Measurements from ENCODE around the gene SPRN. TPM values are rescaled to one million over a fixed set of nuclear protein-coding genes. Genes with fewer than 3 reads are reported as not detected.

Gene SPRN
- total RNA-seq, 2 donors from 2014 or later = 0.09 to 1.2 TPM

DNA sequence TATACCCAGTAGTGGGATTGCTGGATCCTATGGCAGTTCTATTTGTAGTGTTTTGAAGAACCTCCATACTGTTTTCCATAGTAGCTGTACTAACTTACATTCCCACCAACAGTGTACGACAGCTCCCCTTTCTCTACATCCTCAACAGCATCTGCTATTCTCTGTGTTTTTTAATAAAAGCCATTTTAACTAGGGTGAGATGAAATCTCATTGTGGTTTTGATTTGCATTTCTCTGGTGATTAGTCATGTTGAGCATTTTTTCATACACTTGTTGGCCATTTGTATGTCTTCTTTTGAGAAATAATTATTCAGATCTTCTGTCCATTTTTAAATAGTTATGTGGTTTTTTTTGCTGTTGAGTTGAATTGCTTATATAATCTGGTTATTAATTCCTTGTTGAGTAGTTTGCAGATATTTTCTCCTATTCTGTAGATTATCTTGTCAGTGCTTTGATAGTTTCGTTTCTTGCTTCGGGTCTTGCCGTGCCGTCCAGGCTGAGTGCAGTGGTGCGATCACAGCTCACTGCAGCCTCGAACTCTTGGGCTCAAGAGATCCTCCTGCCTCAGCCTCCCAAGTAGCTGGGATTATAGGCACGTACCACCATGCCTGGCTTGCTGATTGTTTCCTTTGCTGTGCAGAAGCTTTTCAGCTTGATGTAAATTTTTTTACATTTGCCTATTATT, 18.4 kb downstream of the SPRN start:
- no peaks in the 10 kb centered on the region for H3K9me3 ChIP-seq
- no peak for DNase-seq (ENCODE audit: low spot score)
- intact Hi-C loops (cut with DNase I) = no loop called here
- 93% methylated on average over 8 of the region's 8 CpGs for WGBS
- no peak for TF ChIP-seq POLR2AphosphoS5 (IDR thresholded peaks at IDR 0.05)
- no peak for TF ChIP-seq CTCF (IDR thresholded peaks at IDR 0.05)
- no peaks in the 10 kb centered on the region for H3K4me1 ChIP-seq (replicated peaks)
- H3K36me3 ChIP-seq = peaks cover 0 to 7% of the 10 kb centered on the region in 2 donors
- no peak overlapping the region for H3K27ac ChIP-seq
- H3K27me3 ChIP-seq (replicated peaks; ENCODE audit: insufficient read depth) = no peaks in the 10 kb centered on the region
- H3K4me3 ChIP-seq = no peak overlapping the region

DNA sequence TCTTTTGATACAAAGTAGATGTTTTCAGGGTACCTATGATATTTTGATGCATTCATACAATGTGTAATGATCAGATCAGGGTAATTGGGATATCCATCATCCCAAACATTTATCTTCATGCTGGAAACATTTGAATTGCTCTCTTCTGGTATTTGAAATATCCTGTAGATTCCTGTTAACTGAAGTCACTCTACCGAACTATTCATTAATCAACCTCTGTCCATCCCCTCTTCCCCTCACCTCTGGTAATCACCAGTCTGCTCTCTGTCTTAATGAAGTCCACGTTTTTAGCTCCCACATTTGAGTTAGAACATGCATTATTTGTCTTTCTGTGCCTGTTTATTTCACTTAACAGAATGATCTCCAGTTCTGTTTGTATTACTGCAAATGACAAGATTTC, 19.2 kb downstream of the SPRN start:
- H3K27ac ChIP-seq = no peak overlapping the region
- no peaks in the 10 kb centered on the region for H3K9me3 ChIP-seq
- H3K4me1 ChIP-seq (replicated peaks) = no peaks in the 10 kb centered on the region
- DNase-seq (ENCODE audit: low spot score) = no peak
- H3K4me3 ChIP-seq = no peak overlapping the region
- TF ChIP-seq POLR2AphosphoS5 (IDR thresholded peaks at IDR 0.05) (no peak), CTCF (IDR thresholded peaks at IDR 0.05) (no peak), POLR2A (IDR thresholded peaks at IDR 0.05) (no peak)
- intact Hi-C loops (cut with DNase I) = no loop called here
- 67% methylated on average over 2 of the region's 2 CpGs for WGBS
- H3K36me3 ChIP-seq = peaks cover 0 to 7% of the 10 kb centered on the region in 2 donors
- H3K27me3 ChIP-seq (replicated peaks; ENCODE audit: insufficient read depth) = no peaks in the 10 kb centered on the region

DNA sequence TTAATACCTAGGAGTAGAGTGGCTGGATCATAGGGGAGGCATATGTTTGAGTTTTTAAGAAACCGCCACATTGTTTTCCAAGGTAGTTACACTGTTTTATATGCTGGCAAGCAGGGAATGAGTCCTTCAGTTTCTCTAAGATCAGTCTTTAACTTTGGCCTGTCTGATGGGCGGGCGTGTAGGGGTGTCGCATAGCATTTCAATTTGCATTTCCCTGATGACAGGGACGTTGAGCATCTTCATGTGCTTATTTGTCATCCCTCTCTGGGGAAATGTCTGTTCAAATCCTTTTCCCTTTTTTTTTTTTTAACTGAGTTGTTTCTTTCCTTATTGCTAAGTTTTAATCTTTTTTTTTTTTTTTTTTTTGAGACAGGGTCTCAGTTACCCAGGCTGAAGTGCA, 20.6 kb downstream of the SPRN start:
- no peak overlapping the region for H3K27ac ChIP-seq
- no peak overlapping the region for H3K4me3 ChIP-seq
- no peaks in the 10 kb centered on the region for H3K4me1 ChIP-seq (replicated peaks)
- 96% methylated on average over 5 of the region's 5 CpGs for WGBS
- no peaks in the 10 kb centered on the region for H3K9me3 ChIP-seq
- no peak for DNase-seq (ENCODE audit: low spot score)
- no peak for TF ChIP-seq POLR2AphosphoS5 (IDR thresholded peaks at IDR 0.05)
- no peak for TF ChIP-seq POLR2A (IDR thresholded peaks at IDR 0.05)
- no peak for TF ChIP-seq CTCF (IDR thresholded peaks at IDR 0.05)
- H3K27me3 ChIP-seq (replicated peaks; ENCODE audit: insufficient read depth) = no peaks in the 10 kb centered on the region
- H3K36me3 ChIP-seq = peaks cover 0 to 15% of the 10 kb centered on the region in 2 donors
- intact Hi-C loops (cut with DNase I) = no loop called here

DNA sequence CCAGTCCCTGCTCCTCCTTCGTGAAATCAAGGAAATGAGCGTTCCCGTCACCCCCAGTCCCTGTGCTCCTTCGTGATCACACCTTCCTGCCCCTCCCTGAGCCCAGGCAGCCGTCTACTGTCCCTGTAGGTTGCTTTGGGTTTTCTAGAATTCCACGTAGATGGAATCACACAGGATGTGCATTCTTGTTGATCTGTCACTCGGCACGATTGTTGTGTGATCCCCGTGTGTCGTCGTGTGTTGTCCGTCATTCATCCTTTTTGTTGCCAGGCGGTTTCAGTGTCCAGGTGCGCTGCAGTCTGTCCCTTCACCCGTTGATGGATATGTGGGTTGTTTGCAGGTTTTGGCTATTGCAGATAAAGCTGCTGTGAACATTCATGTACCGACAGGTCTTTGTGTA, 21.1 kb downstream of the SPRN start:
- H3K36me3 ChIP-seq = peaks cover 0 to 19% of the 10 kb centered on the region in 2 donors
- H3K9me3 ChIP-seq = no peaks in the 10 kb centered on the region
- H3K27ac ChIP-seq = no peak overlapping the region
- no peaks in the 10 kb centered on the region for H3K27me3 ChIP-seq (replicated peaks; ENCODE audit: insufficient read depth)
- 87% methylated on average over 16 of the region's 16 CpGs for WGBS
- H3K4me3 ChIP-seq = no peak overlapping the region
- no peaks in the 10 kb centered on the region for H3K4me1 ChIP-seq (replicated peaks)
- TF ChIP-seq POLR2AphosphoS5 (IDR thresholded peaks at IDR 0.05) = no peak
- no peak for TF ChIP-seq POLR2A (IDR thresholded peaks at IDR 0.05)
- TF ChIP-seq CTCF (IDR thresholded peaks at IDR 0.05) = no peak
- intact Hi-C loops (cut with DNase I) = no loop called here
- DNase-seq (ENCODE audit: low spot score) = no peak

- Histone ChIP-seq H3K36me3 (peaks cover 0 to 21% of the 10 kb centered on the region in 2 donors), H3K9me3 (no peaks in the 10 kb centered on the region), H3K4me1 (replicated peaks) (no peaks in the 10 kb centered on the region), H3K4me3 (no peak overlapping the region), H3K27ac (no peak overlapping the region), H3K27me3 (replicated peaks; ENCODE audit: insufficient read depth) (no peaks in the 10 kb centered on the region)
- intact Hi-C loops (cut with DNase I) = no loop called here
- DNase-seq (ENCODE audit: low spot score) = no peak
- TF ChIP-seq CTCF (IDR thresholded peaks at IDR 0.05) = no peak
- 97% methylated on average over 15 of the region's 21 CpGs for WGBS
These were observed 22.3 kb downstream of the SPRN start for GRCh38 chr10:133401981-133402725.
